GM12865 (cell line): Measurements from ENCODE around the gene EID3.
"Not testable (repeated sequence)": the region's sequence is repeated elsewhere in the genome, so short reads cannot be mapped to it uniquely, and the experiment has no call there.

Experiments used
- DNase-seq: peaks from one replicate; pipeline ENCODE4 v3.0.0; 2010; ENCODE audit warnings: low read depth
- H3K4me3 ChIP-seq: 2 replicates; pipeline ENCODE4 v1.5.1; 2011; ENCODE audit warnings: mild to moderate bottlenecking, low read depth, low read length, control low read depth
- TF ChIP-seq, protein P1 (sequence below): IDR thresholded peaks from 2 replicates; pipeline ENCODE4 v1.5.1; 2011; ENCODE audit warnings: low read length, control low read depth, low read depth, inconsistent platforms; ENCODE audit not compliant: insufficient read depth; ENCODE audit errors: missing control alignments

EID3 gene

DNA sequence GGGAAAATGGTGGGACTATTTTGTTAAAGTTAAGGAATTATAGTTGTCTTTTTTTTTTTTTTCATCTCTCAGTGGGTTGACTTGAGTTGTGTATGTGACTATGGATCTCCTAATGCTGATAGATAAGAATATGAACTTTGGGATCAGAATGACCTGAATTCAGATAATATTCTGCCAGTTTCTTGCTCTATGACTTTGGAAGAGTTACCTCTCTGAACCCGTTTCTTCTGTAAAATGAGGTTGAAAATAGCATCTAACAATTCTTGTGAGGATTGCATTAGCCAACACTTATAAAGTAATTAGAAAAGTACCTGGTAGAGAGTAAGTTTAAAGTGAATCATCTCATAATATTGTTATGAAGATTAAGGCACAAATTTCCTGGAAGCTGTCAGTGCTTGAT lies 18.4 kb downstream of the EID3 start:
- TF ChIP-seq, protein P1, sequence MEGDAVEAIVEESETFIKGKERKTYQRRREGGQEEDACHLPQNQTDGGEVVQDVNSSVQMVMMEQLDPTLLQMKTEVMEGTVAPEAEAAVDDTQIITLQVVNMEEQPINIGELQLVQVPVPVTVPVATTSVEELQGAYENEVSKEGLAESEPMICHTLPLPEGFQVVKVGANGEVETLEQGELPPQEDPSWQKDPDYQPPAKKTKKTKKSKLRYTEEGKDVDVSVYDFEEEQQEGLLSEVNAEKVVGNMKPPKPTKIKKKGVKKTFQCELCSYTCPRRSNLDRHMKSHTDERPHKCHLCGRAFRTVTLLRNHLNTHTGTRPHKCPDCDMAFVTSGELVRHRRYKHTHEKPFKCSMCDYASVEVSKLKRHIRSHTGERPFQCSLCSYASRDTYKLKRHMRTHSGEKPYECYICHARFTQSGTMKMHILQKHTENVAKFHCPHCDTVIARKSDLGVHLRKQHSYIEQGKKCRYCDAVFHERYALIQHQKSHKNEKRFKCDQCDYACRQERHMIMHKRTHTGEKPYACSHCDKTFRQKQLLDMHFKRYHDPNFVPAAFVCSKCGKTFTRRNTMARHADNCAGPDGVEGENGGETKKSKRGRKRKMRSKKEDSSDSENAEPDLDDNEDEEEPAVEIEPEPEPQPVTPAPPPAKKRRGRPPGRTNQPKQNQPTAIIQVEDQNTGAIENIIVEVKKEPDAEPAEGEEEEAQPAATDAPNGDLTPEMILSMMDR, result no peak
- DNase-seq, result no peak

GRCh38 chr12:104322533-104322932 lies 19.0 kb downstream of the EID3 start:
- H3K4me3 ChIP-seq, DNase-seq: not testable (repeated sequence)

More for the DNA sequence above, 18.4 kb downstream of the EID3 start:
- no peak overlapping the region for H3K4me3 ChIP-seq

- DNase-seq, result no peak
- TF ChIP-seq, protein P1, result no peak
- no peak overlapping the region for H3K4me3 ChIP-seq
These were observed 20.4 kb downstream of the EID3 start for GRCh38 chr12:104323899-104324298.

DNA sequence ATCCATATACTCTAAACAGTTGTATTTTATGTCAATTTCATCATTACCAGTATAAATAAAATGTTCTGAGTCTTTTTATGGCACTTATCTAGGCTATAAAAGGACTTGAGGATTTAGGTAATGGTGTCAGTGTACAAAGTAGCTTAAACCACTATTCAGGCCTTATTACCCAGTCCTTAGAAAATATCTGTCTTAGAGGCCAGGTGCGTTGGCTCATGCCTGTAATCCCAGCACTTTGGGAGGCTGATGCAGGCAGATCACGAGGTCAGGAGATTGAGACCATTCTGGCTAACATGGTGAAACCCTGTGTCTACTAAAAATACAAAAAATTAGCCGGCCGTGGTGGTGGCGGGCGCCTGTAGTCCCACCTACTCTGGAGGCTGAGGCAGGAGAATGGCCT lies 24.7 kb downstream of the EID3 start:
- H3K4me3 ChIP-seq, DNase-seq: not testable (repeated sequence)

DNA sequence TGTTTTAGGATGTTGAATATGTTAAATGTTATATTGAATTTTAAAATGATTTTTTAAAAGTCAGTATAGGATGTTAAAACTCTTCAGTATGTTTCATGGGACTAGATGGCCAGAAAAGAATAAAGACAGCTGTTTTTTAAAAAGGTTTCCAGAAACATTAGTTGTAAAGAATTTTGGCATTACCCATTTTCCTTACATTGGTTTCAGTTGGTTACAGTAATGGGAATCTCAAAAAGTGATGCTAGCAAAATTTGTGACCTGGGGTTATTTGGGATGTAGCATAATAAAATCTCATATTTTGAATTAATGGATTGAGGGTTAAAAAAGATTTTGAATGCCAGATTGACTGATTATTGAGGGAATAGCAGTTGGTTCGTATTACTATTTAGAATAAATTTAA lies 25.3 kb downstream of the EID3 start:
- H3K4me3 ChIP-seq, result no peak overlapping the region
- TF ChIP-seq, protein P1, result no peak
- no peak for DNase-seq

DNA sequence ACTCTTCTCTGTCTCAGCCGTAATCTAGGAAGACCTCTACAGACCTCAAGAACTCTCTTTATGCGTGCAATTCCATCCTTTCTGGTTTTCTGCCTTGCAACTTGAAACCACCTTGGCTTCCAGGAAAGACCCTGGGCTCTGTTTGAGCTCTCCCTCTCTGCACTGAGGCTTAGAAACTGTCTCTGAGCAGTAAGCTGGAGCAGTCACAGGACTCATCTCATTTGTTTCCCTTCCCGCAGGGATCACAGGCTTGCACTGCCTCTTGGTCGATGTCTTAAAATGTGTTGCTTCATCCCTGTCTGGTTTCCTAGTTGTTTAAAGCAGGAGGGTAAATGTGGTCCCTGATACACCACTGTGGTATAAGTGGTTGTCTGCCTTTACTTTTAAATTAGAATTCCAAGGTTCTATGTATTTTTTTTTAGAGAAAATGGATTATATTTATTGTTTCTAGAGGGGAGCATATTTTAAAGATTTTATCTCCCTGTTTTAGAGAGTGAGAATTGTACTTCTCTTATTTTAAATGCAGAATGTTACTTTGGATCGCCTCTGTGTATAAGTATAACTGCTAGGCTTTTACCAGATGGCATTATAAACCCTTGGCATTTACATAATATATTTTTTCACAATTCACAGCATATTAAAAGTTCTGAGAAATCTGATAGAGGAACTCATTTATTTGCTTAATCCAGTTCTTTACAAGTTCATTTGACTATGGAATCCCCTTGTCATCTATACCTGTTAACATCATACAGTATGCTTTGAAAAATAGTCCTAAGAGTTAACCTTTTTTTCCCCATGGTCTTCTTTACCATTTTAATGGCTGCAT lies 26.4 kb downstream of the EID3 start:
- DNase-seq, result no peak
- no peak overlapping the region for H3K4me3 ChIP-seq
- TF ChIP-seq, protein P1, result no peak

DNA sequence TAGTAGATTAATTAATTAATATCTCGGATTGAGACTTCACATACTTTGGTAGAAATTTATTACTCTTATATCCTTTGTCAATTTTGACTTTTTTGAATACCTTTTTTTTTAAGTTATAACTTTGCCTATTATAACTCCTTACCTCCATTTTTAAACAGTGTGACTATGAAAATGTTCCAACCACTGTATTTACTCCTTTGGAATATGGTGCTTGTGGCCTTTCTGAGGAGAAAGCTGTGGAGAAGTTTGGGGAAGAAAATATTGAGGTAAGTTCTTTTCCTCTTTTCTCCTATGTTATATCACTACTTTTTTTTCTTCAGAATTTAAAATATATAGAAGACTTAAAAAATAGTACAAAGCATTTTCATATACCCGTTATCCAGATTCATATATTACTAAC lies 27.8 kb downstream of the EID3 start:
- DNase-seq, result no peak
- TF ChIP-seq, protein P1, result no peak
- H3K4me3 ChIP-seq, result no peak overlapping the region

- not testable (repeated sequence) for H3K4me3 ChIP-seq, DNase-seq
These were observed 28.7 kb downstream of the EID3 start for GRCh38 chr12:104332273-104332672.
